ENCODE data around the gene FRAT1. TPM values are rescaled to one million over a fixed set of nuclear protein-coding genes. Genes with fewer than 3 reads are reported as not detected.
A peak's percentile ranks its signal among the peaks of the same experiment; 100 is the strongest.

FRAT1 gene
- total and polyA plus RNA-seq, 2 of the 13 experiments (the other 11 are each of a cell fraction or from before 2014, with no cell fraction given) = 1.7 to 2.3 TPM

DNA sequence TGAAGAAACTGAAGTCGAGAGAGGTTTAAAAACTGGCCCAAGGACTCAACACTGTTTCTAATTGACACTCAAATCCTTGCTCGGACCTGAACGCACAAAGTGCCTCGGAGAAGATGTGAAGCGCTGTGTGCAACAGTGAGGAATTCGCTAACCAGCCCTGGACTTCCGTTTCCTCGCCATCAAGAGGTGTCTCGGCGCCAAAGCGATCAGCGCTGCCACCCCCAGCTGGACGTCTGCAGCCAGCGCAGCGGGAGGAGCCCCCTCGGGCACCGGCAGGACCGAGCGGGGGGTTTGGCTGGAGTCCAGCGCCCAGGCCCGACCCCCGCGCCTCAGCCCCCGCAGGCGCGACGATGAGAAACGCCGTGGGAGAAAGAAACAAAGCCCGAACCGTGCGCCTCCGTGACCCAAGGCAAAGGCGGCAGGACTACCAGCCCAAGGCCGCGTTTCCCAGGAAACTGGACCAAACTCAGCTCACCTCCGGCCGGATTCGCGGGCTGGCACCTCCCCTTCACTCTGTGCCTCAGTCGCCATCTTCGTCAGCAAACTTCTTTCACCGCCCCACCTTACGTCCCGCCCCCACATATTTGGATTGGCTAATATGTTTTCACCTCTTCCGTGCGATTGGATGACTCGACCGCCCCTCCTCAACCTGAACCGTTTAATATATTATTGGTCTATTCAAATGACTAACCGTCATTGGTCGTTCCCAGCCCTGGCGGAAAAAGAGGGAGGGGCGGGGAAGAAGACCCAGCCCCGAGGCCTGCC is 26.8 kb upstream of the FRAT1 start, which contains the start of gene ARHGAP19 (continued):
- TF ChIP-seq, protein P1, sequence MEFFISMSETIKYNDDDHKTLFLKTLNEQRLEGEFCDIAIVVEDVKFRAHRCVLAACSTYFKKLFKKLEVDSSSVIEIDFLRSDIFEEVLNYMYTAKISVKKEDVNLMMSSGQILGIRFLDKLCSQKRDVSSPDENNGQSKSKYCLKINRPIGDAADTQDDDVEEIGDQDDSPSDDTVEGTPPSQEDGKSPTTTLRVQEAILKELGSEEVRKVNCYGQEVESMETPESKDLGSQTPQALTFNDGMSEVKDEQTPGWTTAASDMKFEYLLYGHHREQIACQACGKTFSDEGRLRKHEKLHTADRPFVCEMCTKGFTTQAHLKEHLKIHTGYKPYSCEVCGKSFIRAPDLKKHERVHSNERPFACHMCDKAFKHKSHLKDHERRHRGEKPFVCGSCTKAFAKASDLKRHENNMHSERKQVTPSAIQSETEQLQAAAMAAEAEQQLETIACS (CRISPR knock-in tag; IDR thresholded peaks at IDR 0.05) = no peak
- TF ChIP-seq, protein P2, sequence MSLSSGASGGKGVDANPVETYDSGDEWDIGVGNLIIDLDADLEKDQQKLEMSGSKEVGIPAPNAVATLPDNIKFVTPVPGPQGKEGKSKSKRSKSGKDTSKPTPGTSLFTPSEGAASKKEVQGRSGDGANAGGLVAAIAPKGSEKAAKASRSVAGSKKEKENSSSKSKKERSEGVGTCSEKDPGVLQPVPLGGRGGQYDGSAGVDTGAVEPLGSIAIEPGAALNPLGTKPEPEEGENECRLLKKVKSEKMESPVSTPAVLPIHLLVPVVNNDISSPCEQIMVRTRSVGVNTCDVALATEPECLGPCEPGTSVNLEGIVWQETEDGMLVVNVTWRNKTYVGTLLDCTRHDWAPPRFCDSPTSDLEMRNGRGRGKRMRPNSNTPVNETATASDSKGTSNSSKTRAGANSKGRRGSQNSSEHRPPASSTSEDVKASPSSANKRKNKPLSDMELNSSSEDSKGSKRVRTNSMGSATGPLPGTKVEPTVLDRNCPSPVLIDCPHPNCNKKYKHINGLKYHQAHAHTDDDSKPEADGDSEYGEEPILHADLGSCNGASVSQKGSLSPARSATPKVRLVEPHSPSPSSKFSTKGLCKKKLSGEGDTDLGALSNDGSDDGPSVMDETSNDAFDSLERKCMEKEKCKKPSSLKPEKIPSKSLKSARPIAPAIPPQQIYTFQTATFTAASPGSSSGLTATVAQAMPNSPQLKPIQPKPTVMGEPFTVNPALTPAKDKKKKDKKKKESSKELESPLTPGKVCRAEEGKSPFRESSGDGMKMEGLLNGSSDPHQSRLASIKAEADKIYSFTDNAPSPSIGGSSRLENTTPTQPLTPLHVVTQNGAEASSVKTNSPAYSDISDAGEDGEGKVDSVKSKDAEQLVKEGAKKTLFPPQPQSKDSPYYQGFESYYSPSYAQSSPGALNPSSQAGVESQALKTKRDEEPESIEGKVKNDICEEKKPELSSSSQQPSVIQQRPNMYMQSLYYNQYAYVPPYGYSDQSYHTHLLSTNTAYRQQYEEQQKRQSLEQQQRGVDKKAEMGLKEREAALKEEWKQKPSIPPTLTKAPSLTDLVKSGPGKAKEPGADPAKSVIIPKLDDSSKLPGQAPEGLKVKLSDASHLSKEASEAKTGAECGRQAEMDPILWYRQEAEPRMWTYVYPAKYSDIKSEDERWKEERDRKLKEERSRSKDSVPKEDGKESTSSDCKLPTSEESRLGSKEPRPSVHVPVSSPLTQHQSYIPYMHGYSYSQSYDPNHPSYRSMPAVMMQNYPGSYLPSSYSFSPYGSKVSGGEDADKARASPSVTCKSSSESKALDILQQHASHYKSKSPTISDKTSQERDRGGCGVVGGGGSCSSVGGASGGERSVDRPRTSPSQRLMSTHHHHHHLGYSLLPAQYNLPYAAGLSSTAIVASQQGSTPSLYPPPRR (CRISPR knock-in tag; IDR thresholded peaks at IDR 0.05; ENCODE audit: borderline replicate concordance) = no peak
- TF ChIP-seq, protein P3, sequence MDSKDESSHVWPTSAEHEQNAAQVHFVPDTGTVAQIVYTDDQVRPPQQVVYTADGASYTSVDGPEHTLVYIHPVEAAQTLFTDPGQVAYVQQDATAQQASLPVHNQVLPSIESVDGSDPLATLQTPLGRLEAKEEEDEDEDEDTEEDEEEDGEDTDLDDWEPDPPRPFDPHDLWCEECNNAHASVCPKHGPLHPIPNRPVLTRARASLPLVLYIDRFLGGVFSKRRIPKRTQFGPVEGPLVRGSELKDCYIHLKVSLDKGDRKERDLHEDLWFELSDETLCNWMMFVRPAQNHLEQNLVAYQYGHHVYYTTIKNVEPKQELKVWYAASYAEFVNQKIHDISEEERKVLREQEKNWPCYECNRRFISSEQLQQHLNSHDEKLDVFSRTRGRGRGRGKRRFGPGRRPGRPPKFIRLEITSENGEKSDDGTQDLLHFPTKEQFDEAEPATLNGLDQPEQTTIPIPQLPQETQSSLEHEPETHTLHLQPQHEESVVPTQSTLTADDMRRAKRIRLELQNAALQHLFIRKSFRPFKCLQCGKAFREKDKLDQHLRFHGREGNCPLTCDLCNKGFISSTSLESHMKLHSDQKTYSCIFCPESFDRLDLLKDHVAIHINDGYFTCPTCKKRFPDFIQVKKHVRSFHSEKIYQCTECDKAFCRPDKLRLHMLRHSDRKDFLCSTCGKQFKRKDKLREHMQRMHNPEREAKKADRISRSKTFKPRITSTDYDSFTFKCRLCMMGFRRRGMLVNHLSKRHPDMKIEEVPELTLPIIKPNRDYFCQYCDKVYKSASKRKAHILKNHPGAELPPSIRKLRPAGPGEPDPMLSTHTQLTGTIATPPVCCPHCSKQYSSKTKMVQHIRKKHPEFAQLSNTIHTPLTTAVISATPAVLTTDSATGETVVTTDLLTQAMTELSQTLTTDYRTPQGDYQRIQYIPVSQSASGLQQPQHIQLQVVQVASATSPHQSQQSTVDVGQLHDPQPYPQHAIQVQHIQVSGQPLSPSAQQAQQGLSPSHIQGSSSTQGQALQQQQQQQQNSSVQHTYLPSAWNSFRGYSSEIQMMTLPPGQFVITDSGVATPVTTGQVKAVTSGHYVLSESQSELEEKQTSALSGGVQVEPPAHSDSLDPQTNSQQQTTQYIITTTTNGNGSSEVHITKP (CRISPR knock-in tag; IDR thresholded peaks at IDR 0.05; ENCODE audit: low read depth) = peak; percentile 80; the same call in 1 of the 2 replicates
- TF ChIP-seq SP140L (CRISPR knock-in tag; IDR thresholded peaks at IDR 0.05; ENCODE audit: borderline replicate concordance) = no peak
- TF ChIP-seq, protein P4, sequence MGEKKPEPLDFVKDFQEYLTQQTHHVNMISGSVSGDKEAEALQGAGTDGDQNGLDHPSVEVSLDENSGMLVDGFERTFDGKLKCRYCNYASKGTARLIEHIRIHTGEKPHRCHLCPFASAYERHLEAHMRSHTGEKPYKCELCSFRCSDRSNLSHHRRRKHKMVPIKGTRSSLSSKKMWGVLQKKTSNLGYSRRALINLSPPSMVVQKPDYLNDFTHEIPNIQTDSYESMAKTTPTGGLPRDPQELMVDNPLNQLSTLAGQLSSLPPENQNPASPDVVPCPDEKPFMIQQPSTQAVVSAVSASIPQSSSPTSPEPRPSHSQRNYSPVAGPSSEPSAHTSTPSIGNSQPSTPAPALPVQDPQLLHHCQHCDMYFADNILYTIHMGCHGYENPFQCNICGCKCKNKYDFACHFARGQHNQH (CRISPR knock-in tag; IDR thresholded peaks at IDR 0.05) = peak; percentile 84; the same call in 1 of the 2 replicates
- TF ChIP-seq NCOA2 (CRISPR knock-in tag; IDR thresholded peaks at IDR 0.05) = no peak
- no peak for TF ChIP-seq ZNF703 (CRISPR knock-in tag; IDR thresholded peaks at IDR 0.05; ENCODE audit: borderline replicate concordance)
- no peak for TF ChIP-seq MEIS1 (CRISPR knock-in tag; IDR thresholded peaks at IDR 0.05; ENCODE audit: borderline replicate concordance)
- peak; percentile 72 for TF ChIP-seq KAT7 (CRISPR knock-in tag; IDR thresholded peaks at IDR 0.05; ENCODE audit: borderline replicate concordance)
- no peak for TF ChIP-seq GTF3A (CRISPR knock-in tag; conservative IDR thresholded peaks at IDR 0.05)
- TF ChIP-seq ZBTB7A (CRISPR knock-in tag; IDR thresholded peaks at IDR 0.05) = no peak; the same call in none of the 2 replicates
- peak; percentile 83; the same call in 1 of the 2 replicates for TF ChIP-seq SIN3A (IDR thresholded peaks at IDR 0.05; ENCODE audit: borderline replicate concordance, low read depth, low read length)
- peak; percentile 67 for TF ChIP-seq RCOR2 (CRISPR knock-in tag; IDR thresholded peaks at IDR 0.05)
- no peak for TF ChIP-seq ZNF552 (CRISPR knock-in tag; IDR thresholded peaks at IDR 0.05; ENCODE audit: borderline replicate concordance)
- no peak for TF ChIP-seq ZFAT (CRISPR knock-in tag; conservative IDR thresholded peaks at IDR 0.05)
- TF ChIP-seq TOE1 (CRISPR knock-in tag; IDR thresholded peaks at IDR 0.05) = no peak

Measured in HepG2 (cell line).